ENCODE results near the gene PRKCZ.
A peak's percentile ranks its signal among the peaks of the same experiment; 100 is the strongest.

Gene PRKCZ

DNA sequence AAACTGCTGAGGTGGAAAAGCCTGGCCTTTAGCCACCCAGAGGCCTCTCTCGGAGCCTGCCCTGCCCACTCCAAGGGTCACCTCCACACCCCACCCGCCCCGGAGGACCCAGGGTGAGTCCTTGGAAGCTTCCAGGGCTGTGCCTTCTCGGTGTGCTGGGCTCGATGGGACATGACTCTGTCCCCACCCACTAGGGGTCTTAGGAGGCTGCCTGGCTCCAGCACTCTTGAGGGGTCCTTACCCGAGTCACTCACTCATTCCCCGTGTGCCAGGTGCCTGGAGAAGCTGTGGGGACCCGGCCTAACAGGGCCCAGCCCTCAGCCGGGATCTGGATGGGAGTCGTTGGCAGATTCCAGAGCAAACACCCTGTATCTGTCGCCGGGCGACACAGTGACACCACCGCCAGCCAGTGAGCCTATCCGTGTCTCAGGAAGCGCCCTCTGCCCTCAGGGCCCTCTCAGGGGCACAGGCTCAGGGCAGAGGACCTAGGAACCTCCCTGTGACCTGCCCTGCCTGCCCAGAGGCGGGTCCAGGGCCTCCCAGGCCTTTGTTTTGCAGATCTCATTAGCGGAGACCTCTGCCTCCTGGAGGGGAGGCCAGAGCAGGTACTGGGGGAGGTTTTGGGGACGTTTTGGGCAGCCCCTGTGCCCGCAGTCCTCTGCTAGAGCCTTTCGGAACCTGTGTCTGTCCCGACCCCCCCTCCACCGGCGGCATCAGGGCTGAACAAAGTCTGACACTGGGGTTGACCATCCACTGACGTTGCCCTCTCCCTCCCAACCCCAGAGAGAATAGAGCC, 3.1 kb upstream of the PRKCZ start:
- DNase-seq, result no peak

DNA sequence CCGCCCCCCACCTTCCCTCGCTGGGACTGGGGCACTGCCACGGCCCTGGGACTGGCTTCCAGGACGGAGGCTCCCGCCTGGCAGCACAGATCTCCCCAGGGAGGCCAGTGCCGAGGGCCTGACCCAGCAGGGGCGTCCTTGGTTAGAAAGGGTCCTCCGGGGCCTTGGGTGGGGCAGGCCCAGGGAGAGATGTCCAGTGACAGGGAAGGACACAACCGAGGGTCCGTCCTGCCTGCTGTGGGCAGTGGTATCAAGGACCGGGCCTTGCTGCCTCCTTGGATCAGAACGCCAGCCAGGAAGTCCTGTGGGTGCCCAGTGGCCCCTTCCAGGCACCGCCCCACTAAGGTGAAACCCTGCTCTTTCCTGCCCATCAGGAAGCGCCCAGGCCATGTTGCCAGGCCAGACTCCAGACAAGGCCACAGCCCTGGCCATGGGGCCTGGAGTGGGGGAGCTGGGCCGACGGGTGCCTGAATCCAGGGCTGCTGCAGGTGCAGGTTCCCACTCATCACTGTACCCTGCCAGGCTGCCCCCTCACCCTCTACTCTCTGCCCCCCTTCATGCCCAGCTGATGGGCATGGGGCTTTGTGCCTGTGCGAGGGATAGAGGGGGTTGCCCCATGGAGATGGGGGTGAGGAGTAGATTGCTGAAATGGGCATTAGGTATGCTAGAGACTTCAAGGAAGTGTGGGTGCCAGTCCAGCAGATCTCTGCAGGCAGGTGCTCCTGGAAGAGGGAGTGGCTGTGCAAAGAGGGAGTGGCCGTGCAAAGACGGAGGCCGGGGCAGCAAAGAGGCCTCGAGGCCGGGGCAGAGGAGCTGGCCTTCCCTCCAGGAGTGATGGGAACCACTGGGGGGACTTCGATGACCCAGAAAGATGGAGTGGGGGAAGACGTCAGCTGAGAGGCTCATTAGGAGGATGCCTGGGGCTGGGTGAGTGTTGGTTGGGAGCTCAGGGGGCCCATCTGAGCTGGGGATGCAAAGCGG, 2.2 kb upstream of the PRKCZ start:
- no peak for DNase-seq

GRCh38 chr1:2049225-2049717, 940 bp upstream of the PRKCZ start:
- DNase-seq, result no peak

- DNase-seq, result peak in 1 of 2 experiments; percentile 21
These were observed 216 bp downstream of the PRKCZ start for GRCh38 chr1:2050461-2050792.

DNA sequence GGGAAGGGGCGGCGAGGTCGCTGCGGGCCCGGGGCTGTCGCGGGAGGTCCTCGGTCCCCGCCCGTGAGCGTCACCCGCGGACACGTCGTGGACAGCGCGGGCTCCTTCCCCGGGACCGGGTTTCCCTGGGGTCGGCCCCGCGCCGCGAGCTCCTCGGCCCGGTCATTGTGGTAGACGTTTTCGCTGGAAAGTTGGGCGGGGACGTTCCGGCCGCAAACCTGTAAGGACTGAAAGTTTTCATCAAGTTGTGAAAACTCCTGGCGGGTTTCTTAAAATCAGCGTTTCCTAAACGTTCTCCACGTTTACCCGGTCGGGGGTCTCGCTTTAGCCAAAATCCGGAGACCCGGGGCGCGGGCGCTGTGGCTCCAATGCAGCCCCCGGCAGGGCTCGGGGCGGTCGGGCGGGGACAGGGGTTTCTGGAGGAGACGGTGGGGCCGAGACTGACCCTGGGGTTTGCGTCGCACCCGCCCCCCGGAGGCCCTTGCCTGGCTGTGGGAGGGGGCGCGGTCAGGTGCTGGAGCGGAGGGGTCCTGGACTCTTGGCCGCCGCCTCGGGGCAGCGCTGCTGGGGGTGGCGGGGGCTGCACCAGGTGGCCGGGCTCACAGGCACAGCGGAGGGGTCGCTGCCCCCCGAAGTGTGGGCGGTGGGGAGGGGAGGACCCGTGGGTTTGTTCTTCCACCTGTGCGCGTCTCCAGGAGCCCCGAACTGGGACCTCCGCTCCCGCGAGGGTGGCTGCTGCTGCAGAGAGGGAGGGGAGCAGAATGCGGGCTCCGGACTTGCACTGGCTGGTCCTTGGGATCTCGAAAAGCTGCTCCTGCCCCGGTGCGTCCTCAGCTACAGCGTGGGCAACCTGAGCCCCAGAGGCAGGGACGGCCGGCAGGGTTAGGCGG, 827 bp downstream of the PRKCZ start:
- DNase-seq, result no peak

DNA sequence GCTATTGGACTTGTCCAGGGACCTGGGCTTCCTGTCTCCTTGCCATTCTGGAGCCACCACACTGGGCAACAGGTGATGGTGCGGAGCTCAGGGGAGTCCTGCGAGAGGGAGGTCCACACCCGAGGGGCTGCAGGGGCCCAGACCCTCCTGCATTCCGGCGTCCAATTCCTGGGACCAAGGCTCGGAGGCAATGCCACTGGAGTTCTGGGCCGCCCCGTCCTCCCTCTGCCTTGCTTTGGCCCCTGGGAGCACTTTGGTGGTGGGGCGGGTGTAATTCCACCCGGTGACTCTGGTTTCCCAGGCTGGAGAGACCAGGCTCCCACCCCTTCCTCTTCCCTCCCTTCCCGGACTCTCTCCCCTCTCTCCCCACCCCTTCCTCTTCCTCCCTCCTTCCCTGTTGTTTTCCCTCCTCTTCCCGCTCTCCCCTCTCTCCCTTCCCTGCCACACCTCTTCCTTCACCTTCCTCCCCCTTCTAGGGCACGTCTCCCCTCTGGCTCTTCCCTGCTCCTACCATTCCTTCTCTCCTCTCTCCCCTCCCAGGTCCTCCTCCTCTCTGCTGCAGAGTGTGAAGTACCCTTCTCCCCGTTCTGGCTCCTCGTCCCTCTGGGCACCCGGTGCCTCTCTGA, 2.0 kb downstream of the PRKCZ start:
- DNase-seq, result no peak

- no peak for DNase-seq
These were observed 2.5 kb downstream of the PRKCZ start for GRCh38 chr1:2052756-2053155.

DNA sequence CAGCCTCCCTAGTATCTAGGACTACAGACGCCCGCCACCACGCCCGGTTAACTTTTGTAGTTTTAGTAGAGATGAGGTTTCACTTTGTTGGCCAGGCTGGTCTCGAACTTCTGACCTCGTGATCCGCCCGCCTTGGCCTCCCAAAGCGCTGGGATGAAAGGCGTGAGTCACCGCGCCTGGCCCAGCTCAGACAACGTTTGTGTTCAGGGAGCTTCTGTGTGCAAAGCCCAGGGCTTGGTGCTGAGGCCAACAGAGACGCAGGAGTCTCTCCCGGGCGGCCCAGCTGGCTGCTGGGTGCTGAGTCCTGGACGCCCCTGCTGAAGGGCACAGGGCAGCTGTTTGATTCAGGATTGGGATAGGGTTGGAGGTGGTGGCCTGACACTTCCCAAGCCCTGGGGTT, 3.0 kb downstream of the PRKCZ start:
- no peak for DNase-seq

- DNase-seq, result no peak
These were observed 3.7 kb downstream of the PRKCZ start for GRCh38 chr1:2053784-2054376.

DNA sequence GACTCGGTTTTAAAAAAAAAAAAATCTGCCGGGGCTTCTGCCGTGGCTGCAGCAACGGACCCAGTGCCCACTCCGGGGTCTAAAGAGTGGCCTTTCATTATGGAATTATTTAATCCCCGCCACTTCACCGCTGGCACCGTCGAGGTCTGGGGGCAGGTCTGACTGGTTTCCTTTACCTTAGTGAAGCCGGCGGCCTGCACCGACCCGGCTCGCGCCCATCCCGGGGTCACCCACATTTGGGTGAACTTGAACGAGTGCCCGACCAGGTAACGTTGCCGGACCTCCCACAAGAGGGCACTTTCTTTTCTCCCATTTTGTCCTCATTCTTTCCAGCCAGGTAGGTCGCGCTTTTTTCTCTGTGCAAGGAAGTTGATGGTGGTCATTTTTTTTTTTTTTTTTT, 4.3 kb downstream of the PRKCZ start:
- no peak for DNase-seq

- no peak for DNase-seq
These were observed 5.8 kb downstream of the PRKCZ start for GRCh38 chr1:2055911-2056575.

DNA sequence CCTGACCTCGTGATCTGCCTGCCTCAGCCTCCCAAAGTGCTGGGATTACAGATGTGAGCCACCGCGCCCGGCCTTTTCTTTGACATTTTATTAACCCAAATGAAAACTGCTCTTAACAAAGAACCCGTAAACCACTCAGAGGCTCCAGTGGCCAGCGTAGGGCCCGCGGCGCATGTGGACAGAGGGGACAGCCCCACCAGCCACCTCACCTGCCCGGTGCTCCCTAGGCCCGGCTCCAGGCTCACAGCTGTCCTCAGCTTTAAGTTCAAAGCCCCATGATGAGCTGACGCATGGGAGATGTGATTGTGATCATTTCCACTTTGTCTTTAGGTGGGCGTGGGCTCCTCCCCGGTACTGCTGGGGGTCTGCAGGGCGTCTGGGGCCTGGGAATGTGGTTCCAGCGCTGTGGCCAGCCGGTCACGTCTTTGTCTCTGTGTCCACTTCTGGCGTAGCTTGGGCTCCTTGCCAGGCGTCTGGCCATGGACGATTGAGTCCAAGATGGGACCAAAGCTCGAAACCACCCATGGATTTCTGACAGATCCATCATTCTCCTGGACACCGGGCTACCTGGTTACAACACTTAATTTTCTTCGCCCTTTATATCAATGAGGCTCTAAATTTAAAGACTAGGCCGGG, 6.9 kb downstream of the PRKCZ start:
- DNase-seq, result no peak

DNA sequence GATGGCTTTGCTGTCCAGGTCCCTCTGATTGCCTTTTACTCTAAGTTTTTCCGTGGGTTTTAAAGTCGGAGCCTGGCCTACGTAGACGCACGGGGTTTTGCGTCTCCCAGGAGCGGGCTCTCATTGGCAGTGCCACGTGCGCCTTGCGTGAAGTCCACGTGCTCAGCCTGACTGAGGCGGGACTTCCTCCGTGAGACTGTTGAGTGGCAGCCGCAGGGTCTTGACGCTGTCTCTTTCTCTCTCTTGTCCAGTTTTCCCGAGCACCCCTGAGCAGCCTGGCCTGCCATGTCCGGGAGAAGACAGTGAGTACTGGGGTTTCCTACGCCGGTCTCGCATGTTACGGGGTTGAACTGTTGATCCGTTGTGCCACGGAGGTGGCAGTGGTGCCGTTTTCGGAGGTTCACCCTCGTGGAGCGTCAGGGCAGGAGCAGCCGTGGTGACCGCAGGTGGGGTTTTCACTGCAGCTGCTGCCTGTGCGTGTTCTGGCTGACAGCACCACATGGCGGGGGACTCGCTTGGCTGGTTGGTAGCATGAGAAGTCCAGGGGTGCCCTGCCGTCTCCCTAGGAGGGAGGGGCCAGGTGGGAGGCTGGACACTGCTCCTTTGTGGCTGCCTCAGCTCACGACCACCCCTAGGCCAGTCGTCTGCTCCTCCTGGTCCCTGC, 9.2 kb downstream of the PRKCZ start:
- DNase-seq, result no peak

GRCh38 chr1:2060072-2060471, 9.9 kb downstream of the PRKCZ start:
- DNase-seq, result no peak

- DNase-seq, result no peak
These were observed 10.3 kb downstream of the PRKCZ start for GRCh38 chr1:2060535-2060934.

DNA sequence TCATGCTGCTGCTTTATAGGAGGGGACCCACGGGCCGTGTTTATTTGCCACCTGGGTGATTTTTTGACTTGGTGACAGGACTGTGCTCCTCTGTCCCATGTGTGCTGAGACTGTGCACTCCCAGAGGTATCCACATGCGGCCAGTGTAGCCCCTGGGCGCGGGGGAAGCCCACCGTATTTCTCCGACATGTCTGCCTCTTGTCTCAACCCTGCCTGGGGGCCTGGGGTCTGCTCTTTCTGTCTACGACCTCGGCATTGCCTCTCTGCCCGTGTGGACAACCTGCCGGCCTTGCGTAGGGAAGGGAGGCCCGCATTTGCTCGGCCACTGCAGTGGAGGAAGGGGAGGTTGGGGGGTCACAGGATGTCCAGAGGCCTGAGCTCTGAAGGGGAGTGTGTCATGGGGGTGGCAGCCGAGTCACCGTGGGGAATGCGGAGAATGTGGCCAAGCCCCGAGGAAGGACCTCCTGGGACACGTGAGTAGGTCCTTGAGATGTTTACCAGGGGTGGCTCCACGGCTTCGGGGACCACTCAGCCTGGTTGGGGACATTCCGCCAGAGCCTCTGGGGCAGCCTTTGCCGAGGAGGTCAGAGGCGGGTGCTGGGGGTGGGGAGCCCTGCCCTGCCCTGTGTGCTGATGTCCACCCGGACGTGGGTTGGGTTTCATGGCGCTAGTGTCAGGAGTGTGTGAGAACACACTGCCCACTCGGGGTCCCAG, 11.0 kb downstream of the PRKCZ start:
- no peak for DNase-seq

DNA sequence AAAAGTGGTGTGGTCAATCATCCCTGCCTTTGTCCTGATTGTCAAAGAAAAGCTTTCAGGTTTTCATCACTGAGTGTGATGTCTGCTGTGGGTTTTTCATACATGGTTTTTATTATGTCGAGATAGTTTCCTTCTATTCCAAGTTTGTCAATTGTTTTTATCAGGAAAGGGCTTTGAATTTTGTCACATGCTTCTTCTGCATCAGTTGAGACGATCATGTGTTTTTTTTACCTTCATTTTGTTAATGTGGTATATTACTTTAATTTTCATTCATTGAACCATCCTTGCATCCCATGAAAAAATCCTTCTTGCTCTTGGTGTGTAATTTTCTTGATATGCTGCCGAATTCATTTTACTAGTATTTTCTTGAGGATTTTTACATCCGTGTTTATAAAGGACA, 15.5 kb downstream of the PRKCZ start:
- DNase-seq, result no peak

DNA sequence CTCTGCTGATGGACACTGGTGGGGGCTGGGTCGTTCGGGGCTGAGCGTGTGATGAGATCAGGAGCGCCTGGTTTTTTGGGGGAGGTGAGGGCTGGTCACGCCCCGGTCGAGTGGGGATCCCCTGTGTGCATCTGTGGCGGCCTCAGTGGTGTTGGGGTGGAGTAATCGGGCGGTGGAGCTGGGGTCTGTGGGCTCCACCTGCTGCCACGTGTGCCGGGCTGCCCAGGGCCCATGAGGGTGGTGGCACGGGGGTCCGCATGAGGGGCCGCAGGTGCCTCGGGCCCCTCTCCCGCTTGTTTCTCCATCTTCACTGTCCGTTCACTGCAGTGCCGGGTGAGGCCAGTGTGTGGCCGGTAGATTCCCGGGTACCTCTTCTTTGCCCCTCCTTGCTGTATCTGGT, 17.2 kb downstream of the PRKCZ start:
- no peak for DNase-seq

GRCh38 chr1:2067981-2068380, 17.8 kb downstream of the PRKCZ start:
- DNase-seq, result no peak

GRCh38 chr1:2068951-2069350, 18.7 kb downstream of the PRKCZ start:
- DNase-seq, result no peak
